Breast epithelium (tissue), 4 donors: ENCODE measurements around the gene WASF3. TPM values are rescaled to one million over a fixed set of nuclear protein-coding genes. Genes with fewer than 3 reads are reported as not detected.

Experiments
- DNase-seq, 2 donors: peaks; one replicate each; pipeline ENCODE4 v3.0.0-alpha.2; 2019; ENCODE audit warnings: low spot score in 2 of 2
- H3K27ac ChIP-seq, 2 donors: fragments of 200-600 bp; sonication (generic) in 1 of 2; one replicate each; pipeline ENCODE4 v1.5.1; 2016 to 2019; ENCODE audit warnings: mild to moderate bottlenecking in 1 of 2
- H3K27me3 ChIP-seq, 2 donors: fragments of 200-600 bp; sonication (generic) in 1 of 2; one replicate each; pipeline versions ENCODE4 v1.5.1 to v1.6.0; 2017 to 2019; ENCODE audit warnings: control low read depth in 1 of 2, mild to moderate bottlenecking in 1 of 2
- H3K36me3 ChIP-seq: fragments of 200-600 bp; one replicate; pipeline ENCODE4 v1.5.1; 2019
- H3K4me1 ChIP-seq, 2 donors: fragments of 200-600 bp; sonication (generic); one replicate each; pipeline ENCODE4 v1.5.1; 2016 to 2019; ENCODE audit warnings: control low read depth in 1 of 2
- H3K4me3 ChIP-seq, 3 donors: fragments of 200-600 bp; sonication (generic); 1 replicate in 2 of 3; 2 replicates in 1 of 3; pipeline ENCODE4 v1.5.1; 2016 to 2019; ENCODE audit warnings: mild to moderate bottlenecking in 3 of 3, moderate library complexity in 2 of 3
- H3K9me3 ChIP-seq, 2 donors: fragments of 200-600 bp; sonication (generic) in 1 of 2; one replicate each; pipeline ENCODE4 v1.5.1; 2016 to 2019; ENCODE audit warnings: control low read depth in 1 of 2
- CTCF ChIP-seq, 3 donors: fragments of 450-650 bp; IDR thresholded peaks; one replicate each; pipeline ENCODE4 v1.5.1; 2016 to 2017; ENCODE audit warnings: antibody characterized with exemption in 3 of 3, mild to moderate bottlenecking in 3 of 3, moderate library complexity in 3 of 3
- POLR2A ChIP-seq: fragments of 450-650 bp; IDR thresholded peaks from one replicate; pipeline ENCODE4 v1.6.1; 2016; ENCODE audit warnings: antibody characterized with exemption, mild to moderate bottlenecking, moderate library complexity
- POLR2AphosphoS5 ChIP-seq, 3 donors: sonication (generic); formaldehyde crosslinking; IDR thresholded peaks; one replicate each; pipeline ENCODE4 v1.6.1; 2017; ENCODE audit warnings: antibody characterized with exemption in 3 of 3
- intact Hi-C: fragments of 100-400 bp; cut with DNase I; formaldehyde crosslinking; loops from one replicate; pipeline ENCODE4 v1.15.1; 2023; ENCODE audit warnings: low total_unique reads
- total RNA-seq, 3 donors: library from RNA; depleted of rRNA; stranded (reverse); fragments of >200 nt; gene quantifications; one replicate each; pipeline ENCODE4 v1.1.0, GENCODE V29; 2016

Gene WASF3
- total RNA-seq, 3 donors from 2014 or later = 15.2 to 67.0 (median 19.3) TPM

- no peak for TF ChIP-seq CTCF (IDR thresholded peaks at IDR 0.05)
- no peak for TF ChIP-seq POLR2A
- no peak for TF ChIP-seq POLR2AphosphoS5 (IDR thresholded peaks at IDR 0.05)
- intact Hi-C loops = loop anchor here (5.0 to 10.0 kb wide), 2 partner anchors 214 to 511 kb away; no protein-coding TSS in a partner anchor
- H3K36me3 ChIP-seq = no peaks in the 10 kb centered on the region
- no peak overlapping the region for H3K27ac ChIP-seq
- no peaks in the 10 kb centered on the region for H3K4me1 ChIP-seq
- H3K9me3 ChIP-seq = peaks cover 0 to 2% of the 10 kb centered on the region in 2 donors
- no peak overlapping the region for H3K4me3 ChIP-seq
- no peak for DNase-seq
- no peaks in the 10 kb centered on the region for H3K27me3 ChIP-seq
Measured at GRCh38 chr13:26695891-26696311, 138.4 kb downstream of the WASF3 start.

GRCh38 chr13:26697069-26697955 is 139.8 kb downstream of the WASF3 start:
- TF ChIP-seq CTCF (IDR thresholded peaks at IDR 0.05) = no peak
- no peak for TF ChIP-seq POLR2A
- no peak for TF ChIP-seq POLR2AphosphoS5 (IDR thresholded peaks at IDR 0.05)
- intact Hi-C loops = loop anchor here (5.0 to 10.0 kb wide), 2 partner anchors 215 to 513 kb away; no protein-coding TSS in a partner anchor
- no peak for DNase-seq
- no peaks in the 10 kb centered on the region for H3K9me3 ChIP-seq
- no peaks in the 10 kb centered on the region for H3K4me1 ChIP-seq
- H3K27ac ChIP-seq = no peak overlapping the region
- H3K36me3 ChIP-seq = no peaks in the 10 kb centered on the region
- no peak overlapping the region for H3K4me3 ChIP-seq
- no peaks in the 10 kb centered on the region for H3K27me3 ChIP-seq

GRCh38 chr13:26698392-26699196 is 141.1 kb downstream of the WASF3 start:
- intact Hi-C loops = loop anchor here (5.0 to 10.0 kb wide), 2 partner anchors 216 to 514 kb away; no protein-coding TSS in a partner anchor
- Histone ChIP-seq H3K27me3 (no peaks in the 10 kb centered on the region), H3K4me3 (peak overlapping the region; percentile 15 to 49 (median 15)), H3K9me3 (no peaks in the 10 kb centered on the region), H3K27ac (no peak overlapping the region), H3K36me3 (no peaks in the 10 kb centered on the region), H3K4me1 (no peaks in the 10 kb centered on the region)
- peak; percentile 73 to 89 for DNase-seq
- no peak for TF ChIP-seq POLR2A
- peak; percentile 84 to 96 (median 96) for TF ChIP-seq CTCF (IDR thresholded peaks at IDR 0.05)
- TF ChIP-seq POLR2AphosphoS5 (IDR thresholded peaks at IDR 0.05) = no peak

GRCh38 chr13:26699197-26699490 is 141.7 kb downstream of the WASF3 start:
- Histone ChIP-seq H3K4me1 (no peaks in the 10 kb centered on the region), H3K27me3 (no peaks in the 10 kb centered on the region), H3K36me3 (no peaks in the 10 kb centered on the region), H3K4me3 (no peak overlapping the region), H3K27ac (no peak overlapping the region), H3K9me3 (no peaks in the 10 kb centered on the region)
- TF ChIP-seq CTCF (IDR thresholded peaks at IDR 0.05) (no peak), POLR2A (no peak), POLR2AphosphoS5 (IDR thresholded peaks at IDR 0.05) (no peak)
- intact Hi-C loops = loop anchor here (5.0 to 10.0 kb wide), 2 partner anchors 217 to 514 kb away; no protein-coding TSS in a partner anchor
- no peak for DNase-seq
